Motor neuron (in vitro differentiated cells): ENCODE measurements around the gene VPS39. TPM values are rescaled to one million over a fixed set of nuclear protein-coding genes. Genes with fewer than 3 reads are reported as not detected.

Source experiments
- ATAC-seq, 8 experiments: fragments of 200-7000 bp; cut with Tn5 transposase; replicated peaks in 6 of 8; 2 replicates each; pipeline ENCODE4 v1.8.0; 2021; ENCODE audit warnings: mild to moderate bottlenecking in 8 of 8, moderate library complexity in 8 of 8
- H3K27ac ChIP-seq, 2 donors: fragments of 250-450 bp; sonication (Bioruptor Pico); 2 replicates each; pipeline ENCODE4 v1.9.0; 2021; ENCODE audit warnings: antibody characterized with exemption in 2 of 2, mild to moderate bottlenecking in 2 of 2, moderate library complexity in 1 of 2
- H3K4me1 ChIP-seq, 2 donors: fragments of 250-450 bp; sonication (Bioruptor Pico); replicated peaks in 1 of 2; 2 replicates each; pipeline ENCODE4 v1.6.1; 2021; ENCODE audit warnings: antibody characterized with exemption in 2 of 2, mild to moderate bottlenecking in 2 of 2, moderate library complexity in 1 of 2
- H3K4me3 ChIP-seq, 5 donors: fragments of 250-450 bp; sonication (Bioruptor Pico); 2 replicates each; pipeline ENCODE4 v1.9.0; 2021; ENCODE audit warnings: antibody characterized with exemption in 5 of 5, mild to moderate bottlenecking in 5 of 5, moderate library complexity in 4 of 5
- whole genome bisulfite sequencing, 10 experiments: fragments of 450-650 bp; shearing (Covaris generic); methylation state at CpG; one replicate each; pipeline ENCODE4 v1.0.0; 2022; 5-methylcytosine and 5-hydroxymethylcytosine counted together
- in situ Hi-C, 9 experiments: fragments of 400-800 bp; cut with MboI; loops; one replicate each; pipeline ENCODE4 v1.15.0; 2021; ENCODE audit warnings: low sequenced_read_pairs in 9 of 9, low pct_unique_long_range_greater_than_20kb in 2 of 9; ENCODE audit not compliant: unreplicated experiment in 9 of 9
- total RNA-seq, 8 experiments: library from RNA; unstranded; fragments of 300-600 nt; gene quantifications; 2 replicates each; pipeline versions ENCODE4 v1.2.3 to v1.2.4, GENCODE V29; 2022

Gene VPS39
- total RNA-seq, 8 experiments from 2014 or later, result 31.6 to 85.4 (median 46.4) TPM

- ATAC-seq, result peak in 5 of 8 experiments; percentile 17 to 31 (median 29)
- WGBS, 10 experiments, result 74 to 100% (median 92%) methylated on average over 2 to 6 of the region's 16 CpGs; no CpG with 5 or more reads in 6 of the 10 experiments
- in situ Hi-C loops, result no loop called here
- Histone ChIP-seq H3K4me1 (peaks cover 3 to 15% of the 10 kb centered on the region in 2 donors), H3K4me3 (no peak overlapping the region), H3K27ac (no peak overlapping the region)
These were observed 53.7 kb downstream of the VPS39 start for GRCh38 chr15:42154212-42154941.

- Histone ChIP-seq H3K27ac (no peak overlapping the region), H3K4me1 (peaks cover 3 to 15% of the 10 kb centered on the region in 2 donors), H3K4me3 (no peak overlapping the region)
- no peak for ATAC-seq
- WGBS, 10 experiments, result 38 to 83% (median 68%) methylated on average over 1 to 4 of the region's 4 CpGs; no CpG with 5 or more reads in 5 of the 10 experiments
- in situ Hi-C loops, result no loop called here
These were observed 54.3 kb downstream of the VPS39 start for GRCh38 chr15:42153874-42154211.

GRCh38 chr15:42152921-42153698 is 55.0 kb downstream of the VPS39 start:
- Histone ChIP-seq H3K4me3 (no peak overlapping the region), H3K27ac (no peak overlapping the region), H3K4me1 (peaks cover 3 to 15% of the 10 kb centered on the region in 2 donors)
- in situ Hi-C loops, result no loop called here
- 14 to 100% (median 72%) methylated on average over 1 to 3 of the region's 11 CpGs; no CpG with 5 or more reads in 5 of the 10 experiments for WGBS, 10 experiments
- no peak for ATAC-seq

GRCh38 chr15:42152196-42152920 is 55.7 kb downstream of the VPS39 start:
- no peak overlapping the region for H3K27ac ChIP-seq
- no peak overlapping the region for H3K4me3 ChIP-seq
- peaks cover 3 to 15% of the 10 kb centered on the region in 2 donors for H3K4me1 ChIP-seq
- peak in 7 of 8 experiments; percentile 3 to 75 (median 43) for ATAC-seq
- in situ Hi-C loops, result no loop called here
- 0 to 93% (median 74%) methylated on average over 1 to 9 of the region's 14 CpGs; no CpG with 5 or more reads in 3 of the 10 experiments for WGBS, 10 experiments

GRCh38 chr15:42151736-42152135 is 56.4 kb downstream of the VPS39 start:
- Histone ChIP-seq H3K27ac (no peak overlapping the region), H3K4me1 (peaks cover 3 to 15% of the 10 kb centered on the region in 2 donors), H3K4me3 (no peak overlapping the region)
- in situ Hi-C loops, result no loop called here
- 63 to 100% methylated on average over 1 to 3 of the region's 4 CpGs; no CpG with 5 or more reads in 8 of the 10 experiments for WGBS, 10 experiments
- ATAC-seq, result peak in 7 of 8 experiments; percentile 1 to 35 (median 12)

GRCh38 chr15:42151141-42151561 is 57.0 kb downstream of the VPS39 start:
- Histone ChIP-seq H3K4me3 (no peak overlapping the region), H3K27ac (no peak overlapping the region), H3K4me1 (peaks cover 3 to 12% of the 10 kb centered on the region in 2 donors)
- in situ Hi-C loops, result no loop called here
- WGBS, 10 experiments, result 70 to 90% methylated on average over 2 to 8 of the region's 10 CpGs; no CpG with 5 or more reads in 8 of the 10 experiments
- no peak for ATAC-seq

GRCh38 chr15:42150219-42150970 is 57.7 kb downstream of the VPS39 start:
- WGBS, 10 experiments, result 0 to 82% (median 54%) methylated on average over 1 to 2 of the region's 17 CpGs; no CpG with 5 or more reads in 6 of the 10 experiments
- in situ Hi-C loops, result no loop called here
- Histone ChIP-seq H3K4me1 (peaks cover 0 to 7% of the 10 kb centered on the region in 2 donors), H3K27ac (no peak overlapping the region), H3K4me3 (no peak overlapping the region)
- no peak for ATAC-seq

- H3K4me3 ChIP-seq, result no peak overlapping the region
- H3K27ac ChIP-seq, result no peak overlapping the region
- ATAC-seq, result no peak
- WGBS, 10 experiments, result 52 to 97% (median 79%) methylated on average over 1 to 7 of the region's 14 CpGs; no CpG with 5 or more reads in 4 of the 10 experiments
- in situ Hi-C loops, result loop anchor here in 2 of 9 experiments (25.0 kb wide), 1 partner anchor 162 kb away; no protein-coding TSS in a partner anchor
- peaks cover 0 to 7% of the 10 kb centered on the region in 2 donors for H3K4me1 ChIP-seq
These were observed 58.4 kb downstream of the VPS39 start for GRCh38 chr15:42149493-42150218.

- Histone ChIP-seq H3K4me3 (no peak overlapping the region), H3K4me1 (peaks cover 0 to 7% of the 10 kb centered on the region in 2 donors), H3K27ac (no peak overlapping the region)
- ATAC-seq, result no peak
- 62 to 90% (median 80%) methylated on average over 1 to 9 of the region's 12 CpGs; no CpG with 5 or more reads in 2 of the 10 experiments for WGBS, 10 experiments
- in situ Hi-C loops, result loop anchor here in 2 of 9 experiments (25.0 kb wide), 1 partner anchor 162 kb away; no protein-coding TSS in a partner anchor
These were observed 59.2 kb downstream of the VPS39 start for GRCh38 chr15:42148808-42149492.

- in situ Hi-C loops, result loop anchor here in 2 of 9 experiments (25.0 kb wide), 1 partner anchor 160 kb away; no protein-coding TSS in a partner anchor
- WGBS, 10 experiments, result 79 to 100% (median 90%) methylated on average over 1 to 3 of the region's 4 CpGs; no CpG with 5 or more reads in 6 of the 10 experiments
- Histone ChIP-seq H3K4me1 (peaks cover 0 to 7% of the 10 kb centered on the region in 2 donors), H3K27ac (no peak overlapping the region), H3K4me3 (no peak overlapping the region)
- ATAC-seq, result no peak
These were observed 60.7 kb downstream of the VPS39 start for GRCh38 chr15:42147431-42147735.
